ENCODE data around the gene TMEM47.
A peak's percentile ranks its signal among the peaks of the same experiment; 100 is the strongest.

Gene TMEM47

DNA sequence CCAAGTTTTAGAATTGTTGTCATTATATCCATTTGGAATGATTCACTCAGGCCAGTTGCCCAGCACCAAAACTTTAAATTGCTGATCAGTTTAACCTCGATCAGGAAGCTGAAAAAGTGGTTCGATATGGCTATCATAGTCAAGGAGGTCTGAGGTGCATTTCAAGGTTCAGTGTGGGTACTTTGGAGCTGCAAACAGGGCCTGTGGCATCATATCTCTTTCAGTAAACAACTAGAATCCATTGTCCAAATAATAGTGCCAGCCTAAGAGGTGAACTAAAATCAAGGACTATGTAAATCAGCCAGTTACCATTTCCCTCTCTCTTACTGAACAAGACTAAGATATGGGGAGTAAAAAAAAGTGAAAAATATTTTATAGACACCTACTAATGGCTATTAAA is 14.2 kb downstream of the TMEM47 start:
- H3K27ac ChIP-seq (replicated peaks), result no peak overlapping the region
- no peak for TF ChIP-seq POLR2AphosphoS5 (IDR thresholded peaks at IDR 0.05; ENCODE audit: low read depth)
- TF ChIP-seq GABPA (IDR thresholded peaks at IDR 0.05; ENCODE audit: low read depth), result no peak
- no peak for TF ChIP-seq SPI1 (IDR thresholded peaks at IDR 0.05; ENCODE audit: borderline replicate concordance, low read depth)
- TF ChIP-seq, protein P1, sequence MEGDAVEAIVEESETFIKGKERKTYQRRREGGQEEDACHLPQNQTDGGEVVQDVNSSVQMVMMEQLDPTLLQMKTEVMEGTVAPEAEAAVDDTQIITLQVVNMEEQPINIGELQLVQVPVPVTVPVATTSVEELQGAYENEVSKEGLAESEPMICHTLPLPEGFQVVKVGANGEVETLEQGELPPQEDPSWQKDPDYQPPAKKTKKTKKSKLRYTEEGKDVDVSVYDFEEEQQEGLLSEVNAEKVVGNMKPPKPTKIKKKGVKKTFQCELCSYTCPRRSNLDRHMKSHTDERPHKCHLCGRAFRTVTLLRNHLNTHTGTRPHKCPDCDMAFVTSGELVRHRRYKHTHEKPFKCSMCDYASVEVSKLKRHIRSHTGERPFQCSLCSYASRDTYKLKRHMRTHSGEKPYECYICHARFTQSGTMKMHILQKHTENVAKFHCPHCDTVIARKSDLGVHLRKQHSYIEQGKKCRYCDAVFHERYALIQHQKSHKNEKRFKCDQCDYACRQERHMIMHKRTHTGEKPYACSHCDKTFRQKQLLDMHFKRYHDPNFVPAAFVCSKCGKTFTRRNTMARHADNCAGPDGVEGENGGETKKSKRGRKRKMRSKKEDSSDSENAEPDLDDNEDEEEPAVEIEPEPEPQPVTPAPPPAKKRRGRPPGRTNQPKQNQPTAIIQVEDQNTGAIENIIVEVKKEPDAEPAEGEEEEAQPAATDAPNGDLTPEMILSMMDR (IDR thresholded peaks at IDR 0.05; ENCODE audit: insufficient read depth, low read length), result no peak
- TF ChIP-seq, protein P2, sequence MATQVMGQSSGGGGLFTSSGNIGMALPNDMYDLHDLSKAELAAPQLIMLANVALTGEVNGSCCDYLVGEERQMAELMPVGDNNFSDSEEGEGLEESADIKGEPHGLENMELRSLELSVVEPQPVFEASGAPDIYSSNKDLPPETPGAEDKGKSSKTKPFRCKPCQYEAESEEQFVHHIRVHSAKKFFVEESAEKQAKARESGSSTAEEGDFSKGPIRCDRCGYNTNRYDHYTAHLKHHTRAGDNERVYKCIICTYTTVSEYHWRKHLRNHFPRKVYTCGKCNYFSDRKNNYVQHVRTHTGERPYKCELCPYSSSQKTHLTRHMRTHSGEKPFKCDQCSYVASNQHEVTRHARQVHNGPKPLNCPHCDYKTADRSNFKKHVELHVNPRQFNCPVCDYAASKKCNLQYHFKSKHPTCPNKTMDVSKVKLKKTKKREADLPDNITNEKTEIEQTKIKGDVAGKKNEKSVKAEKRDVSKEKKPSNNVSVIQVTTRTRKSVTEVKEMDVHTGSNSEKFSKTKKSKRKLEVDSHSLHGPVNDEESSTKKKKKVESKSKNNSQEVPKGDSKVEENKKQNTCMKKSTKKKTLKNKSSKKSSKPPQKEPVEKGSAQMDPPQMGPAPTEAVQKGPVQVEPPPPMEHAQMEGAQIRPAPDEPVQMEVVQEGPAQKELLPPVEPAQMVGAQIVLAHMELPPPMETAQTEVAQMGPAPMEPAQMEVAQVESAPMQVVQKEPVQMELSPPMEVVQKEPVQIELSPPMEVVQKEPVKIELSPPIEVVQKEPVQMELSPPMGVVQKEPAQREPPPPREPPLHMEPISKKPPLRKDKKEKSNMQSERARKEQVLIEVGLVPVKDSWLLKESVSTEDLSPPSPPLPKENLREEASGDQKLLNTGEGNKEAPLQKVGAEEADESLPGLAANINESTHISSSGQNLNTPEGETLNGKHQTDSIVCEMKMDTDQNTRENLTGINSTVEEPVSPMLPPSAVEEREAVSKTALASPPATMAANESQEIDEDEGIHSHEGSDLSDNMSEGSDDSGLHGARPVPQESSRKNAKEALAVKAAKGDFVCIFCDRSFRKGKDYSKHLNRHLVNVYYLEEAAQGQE (IDR thresholded peaks at IDR 0.05; ENCODE audit: insufficient replicate concordance, low read depth), result no peak
- H3K4me3 ChIP-seq (replicated peaks; ENCODE audit: insufficient read depth, low read length), result no peak overlapping the region
- H3K27me3 ChIP-seq (ENCODE audit: insufficient read depth, poor library complexity, severe bottlenecking), result no peaks in the 10 kb centered on the region
- no peak for DNase-seq (ENCODE audit: low read depth in 1 of 2, low spot score in 1 of 2)

DNA sequence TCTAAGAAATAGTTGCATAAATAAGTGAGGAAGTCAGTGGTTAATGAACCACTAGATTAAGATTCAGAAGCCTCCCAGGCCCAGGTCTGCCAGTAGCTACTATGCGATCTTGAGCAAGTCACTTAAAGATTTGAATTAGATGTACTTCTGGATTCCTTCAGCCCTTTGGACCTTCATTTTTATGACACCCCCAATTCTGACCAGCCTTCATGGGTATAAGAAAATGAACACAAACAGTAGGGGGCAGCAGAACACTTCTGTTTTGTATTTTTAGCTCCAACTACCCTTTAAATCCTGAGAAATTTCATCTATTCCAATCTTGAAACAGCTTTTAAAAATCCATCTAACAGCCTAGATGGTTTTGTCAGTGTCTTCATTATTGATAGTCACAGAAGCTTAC is 19.0 kb downstream of the TMEM47 start:
- Histone ChIP-seq H3K4me3 (replicated peaks; ENCODE audit: insufficient read depth, low read length) (no peak overlapping the region), H3K27me3 (ENCODE audit: insufficient read depth, poor library complexity, severe bottlenecking) (no peaks in the 10 kb centered on the region), H3K27ac (replicated peaks) (no peak overlapping the region)
- TF ChIP-seq, protein P2 (IDR thresholded peaks at IDR 0.05; ENCODE audit: insufficient replicate concordance, low read depth), result no peak
- TF ChIP-seq POLR2AphosphoS5 (IDR thresholded peaks at IDR 0.05; ENCODE audit: low read depth) (no peak), GABPA (IDR thresholded peaks at IDR 0.05; ENCODE audit: low read depth) (no peak)
- TF ChIP-seq, protein P1 (IDR thresholded peaks at IDR 0.05; ENCODE audit: insufficient read depth, low read length), result peak; percentile 3
- no peak for DNase-seq (ENCODE audit: low read depth in 1 of 2, low spot score in 1 of 2)

DNA sequence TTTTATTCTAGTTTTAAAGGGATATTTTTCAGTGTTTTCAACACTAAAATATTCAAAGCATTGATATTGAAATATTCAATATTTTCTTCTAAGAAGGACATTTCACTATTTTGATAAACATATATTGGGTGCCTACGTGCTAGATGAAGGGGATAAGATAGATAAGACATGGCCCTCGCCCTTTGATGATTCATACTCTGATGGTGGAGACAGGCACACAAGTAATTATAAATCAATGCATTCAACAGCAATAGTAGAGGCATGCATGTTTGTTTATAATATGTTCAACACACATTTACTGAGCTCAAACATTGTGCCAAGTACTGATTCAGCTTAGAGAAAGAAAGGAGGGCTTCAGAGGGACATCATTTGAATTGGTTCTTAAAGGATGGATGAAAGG is 22.7 kb downstream of the TMEM47 start:
- no peak for TF ChIP-seq POLR2AphosphoS5 (IDR thresholded peaks at IDR 0.05; ENCODE audit: low read depth)
- no peak for TF ChIP-seq SPI1 (IDR thresholded peaks at IDR 0.05; ENCODE audit: borderline replicate concordance, low read depth)
- TF ChIP-seq GABPA (IDR thresholded peaks at IDR 0.05; ENCODE audit: low read depth), result no peak
- TF ChIP-seq, protein P2 (IDR thresholded peaks at IDR 0.05; ENCODE audit: insufficient replicate concordance, low read depth), result no peak
- TF ChIP-seq, protein P1 (IDR thresholded peaks at IDR 0.05; ENCODE audit: insufficient read depth, low read length), result no peak
- Histone ChIP-seq H3K4me3 (replicated peaks; ENCODE audit: insufficient read depth, low read length) (no peak overlapping the region), H3K27me3 (ENCODE audit: insufficient read depth, poor library complexity, severe bottlenecking) (no peaks in the 10 kb centered on the region), H3K27ac (replicated peaks) (no peak overlapping the region)
- DNase-seq (ENCODE audit: low read depth in 1 of 2, low spot score in 1 of 2), result no peak

Data from HL-60 (cell line).